ENCODE measurements around the gene CCDC90B.

DNA sequence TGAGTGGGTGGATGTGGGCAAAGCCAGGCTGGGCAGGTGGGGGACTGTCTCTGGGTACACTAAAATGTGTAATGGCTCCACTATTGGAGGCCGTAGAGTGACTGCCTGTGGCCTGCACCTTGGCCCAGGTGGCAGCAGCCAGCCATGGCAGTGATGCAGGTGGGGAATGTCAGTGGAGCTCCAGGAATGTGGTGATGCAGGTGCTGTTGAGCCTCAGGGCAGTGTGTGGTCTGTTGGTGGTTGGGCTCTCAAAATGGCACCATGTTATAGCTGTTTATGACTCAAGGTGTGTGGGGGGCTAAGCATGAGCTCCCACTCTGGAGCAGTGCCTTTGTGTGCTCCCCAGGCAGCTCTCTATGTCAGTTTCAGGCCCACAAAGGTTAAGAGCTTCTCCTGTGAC lies 40.2 kb upstream of the CCDC90B start:
- no peak for TF ChIP-seq POLR2A (IDR thresholded peaks at IDR 0.05; ENCODE audit: low read depth)
- TF ChIP-seq, protein P1, sequence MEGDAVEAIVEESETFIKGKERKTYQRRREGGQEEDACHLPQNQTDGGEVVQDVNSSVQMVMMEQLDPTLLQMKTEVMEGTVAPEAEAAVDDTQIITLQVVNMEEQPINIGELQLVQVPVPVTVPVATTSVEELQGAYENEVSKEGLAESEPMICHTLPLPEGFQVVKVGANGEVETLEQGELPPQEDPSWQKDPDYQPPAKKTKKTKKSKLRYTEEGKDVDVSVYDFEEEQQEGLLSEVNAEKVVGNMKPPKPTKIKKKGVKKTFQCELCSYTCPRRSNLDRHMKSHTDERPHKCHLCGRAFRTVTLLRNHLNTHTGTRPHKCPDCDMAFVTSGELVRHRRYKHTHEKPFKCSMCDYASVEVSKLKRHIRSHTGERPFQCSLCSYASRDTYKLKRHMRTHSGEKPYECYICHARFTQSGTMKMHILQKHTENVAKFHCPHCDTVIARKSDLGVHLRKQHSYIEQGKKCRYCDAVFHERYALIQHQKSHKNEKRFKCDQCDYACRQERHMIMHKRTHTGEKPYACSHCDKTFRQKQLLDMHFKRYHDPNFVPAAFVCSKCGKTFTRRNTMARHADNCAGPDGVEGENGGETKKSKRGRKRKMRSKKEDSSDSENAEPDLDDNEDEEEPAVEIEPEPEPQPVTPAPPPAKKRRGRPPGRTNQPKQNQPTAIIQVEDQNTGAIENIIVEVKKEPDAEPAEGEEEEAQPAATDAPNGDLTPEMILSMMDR (IDR thresholded peaks at IDR 0.05): no peak
